Stimulated activated CD8-positive, alpha-beta memory T cell treated with anti-CD3 and anti-CD28 coated beads, Interleukin-7, amount 100 ng/mL, for 1 hour (primary cell): ENCODE results near the gene C11orf86.
"Not testable (repeated sequence)": the region's sequence is repeated elsewhere in the genome, so short reads cannot be mapped to it uniquely, and the experiment has no call there.

Source experiments
- DNase-seq, 2 donors: peaks; one replicate each; pipeline ENCODE4 v3.0.0-alpha.2; 2020; ENCODE audit warnings: low read depth in 2 of 2

C11orf86 gene

DNA sequence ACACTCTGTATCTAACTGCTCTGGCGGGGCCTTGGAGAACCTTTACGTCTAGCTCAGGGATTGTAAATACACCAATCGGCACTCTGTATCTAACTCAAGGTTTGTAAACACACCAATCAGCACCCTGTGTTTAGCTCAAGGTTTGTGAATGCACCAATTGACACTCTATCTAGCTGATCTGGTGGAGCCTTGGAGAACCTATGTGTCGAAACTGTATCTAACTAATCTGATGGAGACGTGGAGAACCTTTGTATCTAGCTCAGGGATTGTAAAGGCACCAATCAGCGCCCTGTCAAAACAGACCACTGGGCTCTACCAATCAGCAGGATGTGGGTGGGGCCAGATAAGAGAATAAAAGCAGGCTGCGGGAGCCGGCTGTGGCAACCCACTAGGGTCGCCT is 14.3 kb downstream of the C11orf86 start:
- not testable (repeated sequence) for DNase-seq

DNA sequence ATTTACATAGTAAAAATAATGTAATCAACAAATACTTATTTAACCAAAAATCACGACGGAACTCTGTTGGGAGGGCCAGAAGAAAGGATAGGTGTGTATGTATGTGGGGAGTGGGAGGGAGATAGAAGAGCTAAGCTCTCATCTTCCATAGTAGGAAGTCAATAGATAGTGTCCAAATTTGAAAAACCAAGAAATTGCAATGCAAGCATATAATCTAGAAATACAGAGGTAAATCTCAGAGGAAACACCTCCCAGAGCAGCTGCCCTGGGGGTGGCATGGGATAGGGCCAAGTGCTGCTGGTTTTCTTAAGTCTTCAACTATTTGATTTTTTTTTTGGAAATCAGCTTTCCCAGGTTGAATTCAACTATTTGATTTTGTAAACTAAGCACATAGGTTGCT is 16.9 kb downstream of the C11orf86 start:
- DNase-seq = no peak

- no peak for DNase-seq
Observed at GRCh38 chr11:66996609-66997273, 21.6 kb downstream of the C11orf86 start.

DNA sequence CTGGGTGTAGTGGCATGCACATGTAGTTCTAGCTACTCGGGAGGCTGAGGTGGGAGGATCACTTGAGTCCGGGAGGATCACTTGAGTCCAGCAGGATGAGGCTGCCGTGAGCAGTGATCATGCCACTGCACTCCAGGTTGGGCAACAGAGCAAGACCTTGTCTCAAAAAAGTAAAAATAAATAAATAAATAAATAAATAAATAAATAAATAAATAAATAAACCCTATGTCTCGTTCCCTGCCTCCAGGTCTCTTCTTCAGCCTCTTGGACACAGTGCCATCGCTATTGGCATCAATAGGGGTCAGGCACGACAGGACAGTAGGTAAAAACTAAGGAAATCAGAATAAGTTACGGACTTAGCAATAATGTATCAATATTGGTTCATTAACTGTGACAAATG is 24.5 kb downstream of the C11orf86 start:
- DNase-seq = no peak

DNA sequence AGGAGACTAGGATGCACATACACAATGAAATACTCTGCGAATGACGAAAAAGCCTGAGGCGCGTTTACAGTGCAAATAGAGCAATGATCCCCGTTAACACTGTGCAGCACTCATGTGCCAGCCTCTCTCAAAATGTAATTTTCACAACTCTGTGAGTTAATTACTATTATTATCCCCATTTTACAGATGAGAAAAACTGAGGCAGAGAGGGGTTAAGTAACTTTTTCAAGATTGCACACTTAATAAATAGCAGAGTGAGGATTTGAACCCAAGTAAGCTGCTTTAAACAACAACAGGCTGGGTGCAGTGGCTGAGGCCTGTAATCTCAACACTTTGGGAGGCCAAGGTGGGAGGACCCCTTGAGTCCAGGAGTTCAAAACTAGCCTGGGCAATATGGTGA is 26.2 kb downstream of the C11orf86 start:
- no peak for DNase-seq

- no peak for DNase-seq
Observed at GRCh38 chr11:67002297-67002913, 27.3 kb downstream of the C11orf86 start.

- no peak for DNase-seq
Observed at GRCh38 chr11:67002921-67003411, 27.9 kb downstream of the C11orf86 start.

GRCh38 chr11:67005200-67005599 is 30.1 kb downstream of the C11orf86 start:
- DNase-seq = not testable (repeated sequence)

GRCh38 chr11:67006029-67006884 is 31.2 kb downstream of the C11orf86 start:
- no peak for DNase-seq

DNA sequence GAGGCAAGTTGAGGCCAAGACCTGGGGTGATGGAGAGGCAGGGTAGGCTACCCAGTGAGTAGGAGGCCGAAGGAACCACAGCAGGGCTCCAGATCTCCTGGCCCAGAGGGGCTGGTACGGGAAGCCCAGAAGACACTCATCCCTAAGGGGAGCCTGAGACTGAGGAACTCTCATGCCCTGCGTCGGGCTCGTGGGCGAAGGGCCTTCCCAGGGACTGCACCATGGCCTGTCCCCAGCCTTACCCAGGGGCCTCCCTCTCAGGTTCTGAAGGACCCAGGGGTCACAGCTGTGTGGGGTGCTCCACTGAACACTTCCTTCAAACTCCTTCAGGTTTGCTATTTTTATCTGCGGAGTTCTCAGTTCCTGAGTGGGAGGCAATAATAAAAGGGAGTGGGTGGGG is 32.0 kb downstream of the C11orf86 start:
- no peak for DNase-seq

DNA sequence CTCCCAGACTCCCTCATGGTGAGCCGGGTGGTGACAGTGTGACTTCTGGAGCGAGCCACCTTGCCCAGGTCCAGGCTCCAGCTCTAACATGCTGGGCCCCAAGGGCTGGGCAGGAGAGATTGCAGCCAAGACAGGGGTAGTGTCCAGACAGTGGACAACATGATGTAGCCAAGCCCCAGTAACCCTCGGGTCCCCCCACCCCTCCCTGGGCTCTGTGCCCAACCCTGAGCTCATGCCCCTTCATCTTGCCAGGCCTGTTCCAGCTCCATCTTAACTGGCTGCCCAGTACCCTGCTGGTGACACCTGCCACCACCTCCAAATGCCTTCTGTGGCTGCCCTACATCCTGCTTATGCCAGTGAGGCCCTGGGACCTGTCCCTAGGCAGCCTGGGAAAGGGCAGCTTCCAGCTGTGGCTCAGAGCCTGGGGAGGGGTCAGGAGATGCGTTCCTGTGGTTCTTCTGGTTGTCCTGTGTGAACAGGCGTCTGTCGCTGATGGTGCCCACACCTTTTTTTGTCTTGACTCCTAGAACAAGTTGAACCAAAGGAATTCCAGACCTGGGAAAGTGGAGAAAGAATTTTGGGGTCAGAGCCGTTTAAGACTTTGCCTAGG is 35.3 kb downstream of the C11orf86 start:
- no peak for DNase-seq

GRCh38 chr11:67013511-67014045 is 38.5 kb downstream of the C11orf86 start:
- DNase-seq = no peak

DNA sequence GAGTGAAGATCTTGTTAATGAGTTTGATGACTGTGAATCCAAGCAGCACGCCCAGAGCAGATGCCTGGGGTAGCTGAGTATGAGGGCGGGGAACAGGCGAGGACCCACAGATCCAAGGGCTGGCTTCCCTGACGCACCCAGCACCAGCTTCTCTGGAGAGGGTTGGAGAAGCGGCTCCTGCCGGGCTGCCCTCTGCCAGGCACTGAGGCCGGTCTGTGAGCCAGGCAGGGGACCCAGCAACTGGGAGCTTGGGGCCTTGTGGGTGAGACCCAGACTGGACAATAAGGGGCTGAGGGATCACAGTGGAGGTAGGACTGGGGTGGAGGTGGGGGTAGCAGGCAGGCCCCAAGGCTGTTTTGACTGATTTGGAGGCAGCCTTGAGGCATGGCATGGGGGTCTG is 39.2 kb downstream of the C11orf86 start:
- DNase-seq = no peak

DNA sequence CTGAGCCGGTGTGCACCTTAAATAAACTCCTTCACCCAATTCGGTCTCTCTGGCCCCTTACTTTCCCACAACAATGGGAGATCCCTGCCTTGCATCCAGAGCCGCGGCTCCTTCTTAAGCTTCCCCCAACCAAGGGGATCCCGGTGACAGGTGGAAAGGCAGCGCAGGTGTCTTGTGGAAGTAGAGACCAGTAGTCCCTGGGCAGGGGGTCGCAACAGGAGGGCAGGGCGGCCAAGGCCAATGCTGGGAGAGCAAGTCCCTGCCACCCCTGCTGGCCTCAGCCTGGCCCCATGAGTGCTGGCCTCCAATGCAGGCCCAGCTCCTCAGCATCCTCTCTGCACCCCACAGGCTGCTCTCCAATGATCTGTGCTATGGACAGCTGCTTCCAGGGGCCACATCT is 39.9 kb downstream of the C11orf86 start:
- no peak for DNase-seq

GRCh38 chr11:67016550-67016949 is 41.4 kb downstream of the C11orf86 start:
- no peak for DNase-seq

- no peak for DNase-seq
Observed at GRCh38 chr11:67020949-67021348, 45.8 kb downstream of the C11orf86 start.

- no peak for DNase-seq
Observed at GRCh38 chr11:67022341-67022933, 47.3 kb downstream of the C11orf86 start.

GRCh38 chr11:67022961-67023956 is 48.2 kb downstream of the C11orf86 start, which contains the start of gene SYT12:
SYT12 (plus strand) TSS chr11:67023134; CDS start chr11:67030145, 7,011 bp downstream.
- no peak for DNase-seq

- no peak for DNase-seq
Observed at GRCh38 chr11:67023957-67024353, 48.9 kb downstream of the C11orf86 start.

GRCh38 chr11:67024410-67024809 is 49.3 kb downstream of the C11orf86 start:
- DNase-seq = no peak
